GM11168 (cell line): ENCODE measurements around the gene WNT1.

Source experiments
- in situ Hi-C: fragments of 300-500 bp; cut with MboI; formaldehyde crosslinking; loops from one replicate; pipeline ENCODE4 v1.12.0; 2022; ENCODE audit warnings: low sequenced_read_pairs; ENCODE audit not compliant: unreplicated experiment

The WNT1 gene

GRCh38 chr12:48979602-48980388, 1.7 kb downstream of the WNT1 start:
- in situ Hi-C loops = no loop called here

- in situ Hi-C loops = no loop called here
Measured at GRCh38 chr12:48980389-48980952, 2.3 kb downstream of the WNT1 start.

- in situ Hi-C loops = no loop called here
Measured at GRCh38 chr12:48980953-48981756, 3.0 kb downstream of the WNT1 start.

GRCh38 chr12:48981757-48982157, 3.6 kb downstream of the WNT1 start:
- in situ Hi-C loops = no loop called here

GRCh38 chr12:48982397-48983080, 4.4 kb downstream of the WNT1 start:
- in situ Hi-C loops = no loop called here

DNA sequence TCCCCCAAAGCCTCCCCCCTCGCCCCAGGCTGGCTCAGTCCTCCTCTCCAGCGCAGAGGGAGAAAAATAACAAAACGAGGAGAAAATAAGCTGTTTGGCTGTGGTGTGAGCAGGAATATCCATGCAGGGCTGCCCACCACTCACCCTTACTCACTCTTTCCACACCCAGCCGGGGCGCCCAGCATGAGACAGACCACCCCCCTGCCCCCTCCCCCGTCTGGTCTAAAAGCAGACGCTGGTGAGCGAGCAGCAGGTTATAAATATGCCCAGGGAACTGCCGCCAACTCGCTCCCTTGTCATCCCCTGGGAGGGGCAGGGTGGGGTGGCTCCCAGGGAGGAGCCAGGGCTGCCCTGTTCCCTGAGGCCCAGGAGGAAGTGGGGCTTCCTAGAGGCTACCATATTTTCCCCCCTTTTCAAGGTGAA, 7.4 kb downstream of the WNT1 start:
- in situ Hi-C loops = no loop called here

DNA sequence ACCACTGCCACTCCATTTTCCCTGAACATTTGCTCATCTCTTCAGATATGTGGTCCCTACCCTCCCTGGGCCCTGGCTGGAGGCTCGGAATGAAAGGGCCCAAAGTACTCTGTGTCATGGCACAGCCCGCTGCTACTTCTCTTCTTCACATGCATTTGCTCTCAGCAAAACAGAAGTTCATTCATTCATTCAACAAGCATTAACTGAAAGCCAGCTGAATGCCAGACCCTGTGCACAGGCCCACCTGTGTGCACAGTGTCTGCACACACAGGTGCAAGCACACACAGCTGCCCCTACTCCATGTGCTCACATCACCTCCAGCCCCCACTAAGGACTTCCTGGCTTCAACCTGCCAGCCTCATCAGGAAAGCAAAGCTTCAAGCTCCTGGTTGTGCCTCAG, 7.8 kb downstream of the WNT1 start:
- in situ Hi-C loops = no loop called here

DNA sequence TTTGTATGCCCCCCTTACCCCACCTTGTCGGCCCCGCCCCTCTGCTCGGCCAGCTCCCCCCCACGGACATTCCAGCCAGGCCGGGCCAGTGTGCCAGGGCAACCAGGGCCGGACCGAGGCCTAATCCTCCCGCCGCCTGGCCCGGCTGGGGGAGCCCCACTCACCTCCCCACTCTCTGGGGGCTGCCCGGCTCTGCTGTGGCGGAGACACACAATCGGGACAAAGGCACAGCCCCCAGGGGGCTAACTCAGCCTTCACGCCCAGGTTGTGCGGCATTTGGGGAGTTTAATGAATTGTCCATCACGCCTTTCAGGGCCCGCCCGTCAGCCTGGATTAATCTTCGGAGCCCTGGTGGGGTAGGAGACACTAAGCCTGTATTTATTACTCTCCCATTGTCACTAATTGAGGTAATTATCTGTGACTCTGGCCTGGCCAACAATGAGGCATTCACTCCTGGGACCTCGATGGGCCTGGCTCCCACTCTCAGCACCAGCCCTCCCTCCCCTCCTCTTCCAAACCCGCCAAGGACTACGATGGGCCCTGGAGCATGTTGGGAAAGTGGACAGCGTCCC, 8.7 kb downstream of the WNT1 start:
- in situ Hi-C loops = no loop called here

- in situ Hi-C loops = no loop called here
Measured at GRCh38 chr12:48988030-48988649, 10.0 kb downstream of the WNT1 start.

DNA sequence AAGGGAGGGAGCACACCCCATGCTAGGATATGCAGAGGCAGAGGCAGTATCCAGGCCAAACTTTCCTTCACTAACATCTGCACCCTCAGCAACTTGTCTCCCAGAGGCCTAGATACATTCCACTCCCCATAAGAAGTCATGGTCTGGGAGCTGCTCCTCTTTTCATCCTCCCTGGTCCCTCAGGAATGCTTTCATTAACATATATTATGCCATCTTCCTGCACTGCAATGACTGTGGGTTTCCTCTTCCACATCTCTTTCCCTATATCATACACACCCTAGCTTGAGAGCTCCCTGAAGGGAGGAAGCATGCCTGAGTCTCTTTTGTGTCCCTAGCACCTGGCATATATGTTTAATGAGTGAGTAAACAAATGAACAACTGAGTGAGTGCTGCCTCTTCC, 12.4 kb downstream of the WNT1 start:
- in situ Hi-C loops = no loop called here

DNA sequence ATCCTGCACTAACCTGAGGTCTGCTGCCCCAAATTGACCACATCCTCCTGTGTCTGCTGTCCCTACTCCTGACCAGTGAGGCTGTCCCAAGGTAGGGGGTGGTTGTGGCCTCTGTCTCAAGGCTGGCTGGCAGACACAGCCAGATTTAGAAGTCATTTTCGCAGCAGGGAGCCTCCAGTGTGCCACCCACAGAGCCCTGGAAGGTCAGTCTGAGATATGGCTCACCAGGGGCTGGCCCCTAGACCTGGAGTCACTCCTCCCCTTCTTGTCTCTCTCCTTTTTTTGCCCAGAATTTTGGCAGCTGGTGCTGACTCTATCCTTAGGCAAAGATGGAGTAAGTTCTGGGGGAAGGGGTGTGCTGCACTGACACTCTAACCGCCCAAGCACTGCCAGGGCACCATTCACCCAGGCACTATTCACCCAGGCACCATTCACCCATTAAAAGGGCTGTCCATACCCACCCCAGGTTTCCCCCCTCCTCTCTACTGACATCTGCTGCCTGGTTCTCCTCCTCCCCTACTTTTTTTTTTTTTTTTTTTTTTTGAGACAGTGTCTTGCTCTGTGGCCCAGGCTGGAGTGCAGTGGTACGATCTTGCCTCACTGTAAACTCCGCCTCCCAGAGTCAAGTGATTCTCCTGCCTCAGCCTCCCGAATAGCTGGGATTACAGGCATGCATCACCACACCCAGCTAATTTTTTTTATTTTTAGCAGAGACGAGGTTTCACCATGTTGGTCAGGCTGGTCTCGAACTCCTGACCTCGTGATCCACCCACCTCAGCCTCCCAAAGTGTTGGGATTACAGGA, 13.3 kb downstream of the WNT1 start:
- in situ Hi-C loops = no loop called here

GRCh38 chr12:48993787-48994186, 15.7 kb downstream of the WNT1 start:
- in situ Hi-C loops = no loop called here

DNA sequence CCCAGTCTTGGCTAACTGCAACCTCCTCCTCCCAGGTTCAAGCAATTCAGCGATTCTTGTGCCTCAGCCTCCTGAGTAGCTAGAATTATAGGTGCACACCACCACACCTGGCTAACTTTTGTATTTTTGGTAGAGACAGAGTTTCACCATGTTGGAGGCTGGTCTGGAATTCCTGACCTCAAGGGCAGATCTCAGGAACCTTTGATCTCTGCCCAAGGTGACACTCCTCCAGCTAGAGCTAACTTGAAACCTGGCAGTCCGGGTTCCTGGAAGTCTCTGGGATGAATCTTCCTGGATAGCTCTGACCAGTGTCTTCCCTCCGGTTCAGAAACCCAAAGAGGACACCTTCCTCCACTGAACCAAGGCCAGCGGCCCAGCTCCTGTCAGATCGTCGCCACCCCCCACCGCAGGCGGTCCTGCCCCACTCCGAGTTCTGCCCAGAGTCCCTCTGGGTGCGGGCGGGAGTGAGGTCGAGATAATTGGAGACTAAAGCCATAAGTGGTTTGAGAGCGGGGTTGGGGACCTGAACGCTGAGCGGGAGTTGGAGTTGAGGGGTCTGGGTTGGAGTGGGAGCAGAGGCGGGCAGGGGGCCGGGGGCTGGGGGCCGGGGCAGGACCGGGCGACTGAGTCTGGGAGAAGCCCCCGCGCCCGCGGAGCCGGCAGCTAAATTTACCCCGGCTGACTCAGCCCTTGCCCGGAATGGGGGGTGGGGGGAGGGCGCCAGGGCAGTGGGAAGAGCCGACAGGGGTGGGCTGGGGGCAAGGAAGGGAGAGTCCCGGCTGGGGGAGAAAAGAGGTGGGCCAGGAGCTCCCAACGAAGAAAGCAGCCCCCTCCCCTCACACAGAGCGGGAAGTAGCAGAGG, 16.3 kb downstream of the WNT1 start:
- in situ Hi-C loops = no loop called here

DNA sequence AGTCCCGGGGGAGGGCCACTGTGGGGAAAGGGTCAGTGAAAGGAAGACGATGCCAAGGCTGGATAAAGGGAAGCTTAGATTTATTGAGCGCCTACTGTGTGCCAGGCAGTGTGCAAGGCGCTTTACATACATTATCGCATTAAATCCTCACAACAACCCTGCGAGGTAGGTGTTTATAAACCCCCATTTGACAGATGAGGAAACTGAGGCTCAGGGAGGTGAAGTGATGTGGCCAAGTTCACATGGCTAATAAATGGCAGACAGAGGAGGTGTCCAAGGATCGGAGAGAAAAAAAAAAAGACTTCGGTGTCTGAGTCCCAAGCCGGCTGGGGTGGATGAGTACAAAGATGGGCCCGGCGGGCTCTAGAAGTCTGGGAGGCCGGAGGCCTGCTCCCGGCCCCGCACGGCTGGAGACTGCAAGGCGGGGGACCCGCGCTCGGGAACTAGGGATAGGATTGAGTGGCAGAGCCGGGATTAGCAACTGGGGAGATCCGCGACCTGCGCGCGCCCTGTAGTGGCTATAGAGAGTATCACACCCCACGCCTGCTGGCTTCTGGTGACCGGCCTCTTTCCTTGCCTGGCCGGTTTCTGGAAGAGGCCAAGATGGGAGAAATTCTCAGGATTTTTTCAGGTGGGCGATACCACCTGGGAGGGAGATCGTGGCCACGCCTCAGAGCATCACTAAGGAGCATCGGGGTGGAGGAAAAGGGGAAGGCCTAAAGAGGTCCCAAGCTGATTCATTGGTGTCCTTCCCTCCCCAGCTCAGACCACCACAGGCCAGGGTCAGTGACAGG, 17.2 kb downstream of the WNT1 start:
- in situ Hi-C loops = no loop called here

DNA sequence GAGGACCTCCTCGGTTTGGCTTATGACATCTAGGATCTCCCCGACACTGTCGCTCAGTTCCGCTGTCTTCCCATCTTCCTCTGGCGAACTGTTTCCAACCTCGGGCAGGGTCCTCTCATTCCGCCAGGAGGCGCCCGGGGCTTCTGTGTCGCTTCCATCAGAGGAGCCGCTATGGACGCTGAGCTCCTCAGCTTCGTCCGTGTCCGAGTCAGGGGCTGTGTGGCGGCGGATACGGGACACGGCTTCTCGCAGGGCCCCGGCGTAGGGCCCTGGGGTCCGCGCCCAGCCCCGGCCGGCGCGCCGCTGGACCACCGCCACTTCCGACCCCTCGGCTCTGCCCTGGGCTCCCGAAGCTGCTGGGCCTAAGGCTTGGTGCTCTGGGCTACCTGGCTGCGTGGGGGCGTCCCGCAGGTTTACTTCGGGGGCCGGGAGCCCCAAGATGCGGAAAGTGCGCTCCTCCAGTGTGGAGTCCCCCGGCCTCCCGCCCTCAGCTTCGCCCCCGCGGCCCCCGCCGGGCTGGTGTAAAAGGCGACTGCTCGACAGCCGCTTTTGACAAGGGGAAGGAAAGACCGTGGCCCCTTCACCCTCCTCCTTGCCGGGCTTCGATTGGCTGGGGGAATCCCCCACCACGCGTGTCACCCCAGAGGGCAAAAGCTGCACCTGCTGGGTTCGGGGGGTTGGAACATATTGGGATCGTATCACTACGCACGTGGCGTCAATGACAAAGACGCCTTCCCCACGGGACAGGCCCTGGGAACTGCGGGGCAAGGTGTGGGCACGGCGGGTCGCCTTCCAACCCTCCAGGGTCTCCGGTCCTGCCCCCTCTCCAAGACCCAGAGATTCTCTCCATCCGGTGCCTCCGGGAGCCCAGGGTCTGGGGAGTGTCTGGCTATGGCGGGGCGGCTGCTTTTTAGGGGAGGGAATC, 18.9 kb downstream of the WNT1 start:
- in situ Hi-C loops = no loop called here

DNA sequence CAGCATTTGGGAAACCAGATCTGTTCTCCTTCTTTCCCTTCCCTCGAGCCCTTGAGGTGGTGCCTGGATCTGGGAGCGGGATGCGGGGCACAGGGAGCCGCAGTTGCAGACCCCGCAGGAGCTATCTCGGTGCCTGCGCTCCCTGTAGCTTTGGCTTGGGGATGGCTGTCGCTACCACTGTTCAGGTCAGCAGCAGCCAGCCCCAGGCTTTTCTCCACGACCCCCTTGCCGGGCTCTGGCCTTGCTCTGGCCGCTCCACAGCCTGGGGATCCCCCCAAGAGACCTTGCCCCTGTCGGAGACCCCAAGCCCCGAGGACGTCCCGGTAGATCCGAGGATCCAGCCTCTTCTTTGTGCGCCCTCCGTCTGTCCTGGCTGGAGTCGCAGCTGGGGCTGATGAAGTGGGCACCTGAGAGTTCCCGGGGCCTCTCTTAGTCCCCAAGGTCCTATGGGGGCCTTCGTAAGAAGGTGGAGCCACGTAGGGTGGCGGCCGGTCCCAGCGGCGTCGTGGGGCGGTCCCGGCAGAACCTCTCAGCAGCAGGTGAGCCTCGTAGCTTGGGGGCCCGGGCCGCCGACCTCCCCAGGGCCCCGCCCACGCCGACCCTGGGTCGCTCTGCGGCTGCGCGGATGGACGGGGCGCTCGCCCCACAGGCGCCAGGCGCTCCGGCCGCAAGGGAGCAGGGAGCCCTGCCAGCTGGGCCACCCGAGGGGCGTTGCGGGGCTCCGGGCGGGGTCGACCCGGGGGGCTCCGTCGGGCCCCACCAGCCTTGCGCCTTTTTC, 19.8 kb downstream of the WNT1 start:
- in situ Hi-C loops = no loop called here
